PC-9 (cell line): Measurements from ENCODE around the gene TMEFF2. TPM values are rescaled to one million over a fixed set of nuclear protein-coding genes. Genes with fewer than 3 reads are reported as not detected.

Source experiments
- BruUV-seq: library from RNA; stranded (reverse); fragments of 400-500 nt; replicated peaks from 2 replicates; lab custom pipeline; 2021; lab: Mats Ljungman, UMichigan
- CTCF ChIA-PET: fragments of 300-600 bp; sonication (Branson Sonifier 250); formaldehyde crosslinking; loops from one replicate; lab custom pipeline; 2022; ENCODE audit warnings: antibody characterized with exemption; lab: Charles Lee
- POLR2A ChIA-PET: fragments of 300-600 bp; sonication (Branson Sonifier 250); formaldehyde crosslinking; loops from one replicate; lab custom pipeline; 2022; ENCODE audit warnings: antibody characterized with exemption; ENCODE audit not compliant: unreplicated experiment; lab: Charles Lee
- DNase-seq, 2 experiments: peaks; one replicate each; pipeline versions ENCODE4 v3.0.0 to v3.0.0-alpha.2; 2015 to 2022; ENCODE audit warnings: mixed read lengths in 1 of 2
- H2AFZ ChIP-seq: fragments of 200-600 bp; sonication (generic); 2 replicates; pipeline ENCODE4 v1.8.1; 2017; ENCODE audit warnings: antibody characterized with exemption
- H3F3A ChIP-seq: fragments of 200-600 bp; sonication (generic); 2 replicates; pipeline ENCODE4 v1.8.1; 2017; ENCODE audit warnings: antibody characterized with exemption, mild to moderate bottlenecking, low read depth; ENCODE audit not compliant: insufficient read depth
- H3K27ac ChIP-seq: fragments of 200-600 bp; sonication (generic); 2 replicates; pipeline ENCODE4 v1.6.1; 2016; ENCODE audit warnings: mixed run types
- H3K27me3 ChIP-seq: fragments of 200-600 bp; sonication (generic); 2 replicates; pipeline ENCODE4 v1.6.1; 2016; ENCODE audit warnings: low read depth, mixed run types; ENCODE audit not compliant: insufficient read depth
- H3K36me3 ChIP-seq: fragments of 200-600 bp; sonication (generic); 2 replicates; pipeline ENCODE4 v1.6.1; 2016; ENCODE audit warnings: low read depth, mixed run types
- H3K4me1 ChIP-seq: fragments of 200-600 bp; sonication (generic); replicated peaks from 2 replicates; pipeline ENCODE4 v1.6.1; 2016; ENCODE audit warnings: mixed run types; ENCODE audit not compliant: insufficient read depth
- H3K4me2 ChIP-seq: fragments of 200-600 bp; sonication (generic); 2 replicates; pipeline ENCODE4 v1.6.1; 2017; ENCODE audit warnings: mixed run types
- H3K4me3 ChIP-seq: fragments of 200-600 bp; sonication (generic); 2 replicates; pipeline ENCODE4 v1.6.1; 2016; ENCODE audit warnings: mixed run types
- H3K79me2 ChIP-seq: fragments of 200-600 bp; sonication (generic); 2 replicates; pipeline ENCODE4 v1.6.1; 2017; ENCODE audit warnings: low read depth, mixed run types
- H3K9me2 ChIP-seq: fragments of 200-600 bp; sonication (generic); 2 replicates; pipeline ENCODE4 v1.8.1; 2017; ENCODE audit warnings: mild to moderate bottlenecking; ENCODE audit not compliant: insufficient read depth
- H3K9me3 ChIP-seq: fragments of 200-600 bp; sonication (generic); 2 replicates; pipeline ENCODE4 v1.8.1; 2016; ENCODE audit warnings: low read depth; ENCODE audit not compliant: insufficient read depth
- H4K20me1 ChIP-seq: fragments of 200-600 bp; sonication (generic); 2 replicates; pipeline ENCODE4 v1.8.1; 2017; ENCODE audit not compliant: insufficient read depth
- EZH2 ChIP-seq: fragments of 200-600 bp; sonication (generic); IDR thresholded peaks from 2 replicates; pipeline ENCODE4 v1.8.0; 2017; ENCODE audit warnings: antibody characterized with exemption, low read depth
- intact Hi-C: fragments of 100-400 bp; cut with micrococcal nuclease; formaldehyde crosslinking; loops from one replicate; pipeline ENCODE4 v1.10.0; 2022; ENCODE audit not compliant: unreplicated experiment
- total RNA-seq: library from RNA; stranded (reverse); gene quantifications from 2 replicates; pipeline ENCODE4 v1.2.3, GENCODE V29; 2021
- TF ChIP-seq, protein P1 (sequence below): fragments of 200-600 bp; sonication (generic); conservative IDR thresholded peaks from 2 replicates; pipeline ENCODE4 v1.6.1; 2017; ENCODE audit warnings: mixed run types, antibody characterized with exemption, mild to moderate bottlenecking, moderate library complexity

Gene TMEFF2
- total RNA-seq, 1 experiment from 2014 or later = not detected

DNA sequence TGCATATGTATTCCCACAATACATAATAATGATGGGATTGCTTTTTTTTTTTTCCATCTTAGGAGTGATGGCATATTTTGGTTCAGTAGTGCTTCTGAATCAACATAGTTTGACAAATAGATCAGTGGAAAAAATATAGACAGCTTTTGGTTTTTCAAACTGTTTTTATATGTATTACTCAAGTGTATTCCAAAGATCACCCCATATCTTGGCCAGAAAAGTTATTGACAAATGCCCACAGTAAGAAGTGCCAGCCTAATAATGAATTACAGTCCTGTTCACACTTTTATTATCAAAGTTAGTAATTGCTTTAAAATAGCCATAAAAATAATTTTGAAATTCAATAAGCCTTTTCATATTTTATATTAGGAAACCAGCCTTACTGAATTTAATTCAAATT lies 95.0 kb downstream of the TMEFF2 start:
- no peak for DNase-seq
- Histone ChIP-seq H3K36me3 (no peaks in the 10 kb centered on the region), H2AFZ (no peak overlapping the region), H3K79me2 (no peaks in the 10 kb centered on the region), H3K9me3 (no peaks in the 10 kb centered on the region), H3K27me3 (no peaks in the 10 kb centered on the region), H3F3A (no peaks in the 10 kb centered on the region), H3K4me1 (no peaks in the 10 kb centered on the region), H3K9me2 (no peaks in the 10 kb centered on the region), H3K4me3 (no peak overlapping the region), H3K4me2 (no peak overlapping the region), H3K27ac (no peak overlapping the region), H4K20me1 (no peaks in the 10 kb centered on the region)
- TF ChIP-seq, protein P1, sequence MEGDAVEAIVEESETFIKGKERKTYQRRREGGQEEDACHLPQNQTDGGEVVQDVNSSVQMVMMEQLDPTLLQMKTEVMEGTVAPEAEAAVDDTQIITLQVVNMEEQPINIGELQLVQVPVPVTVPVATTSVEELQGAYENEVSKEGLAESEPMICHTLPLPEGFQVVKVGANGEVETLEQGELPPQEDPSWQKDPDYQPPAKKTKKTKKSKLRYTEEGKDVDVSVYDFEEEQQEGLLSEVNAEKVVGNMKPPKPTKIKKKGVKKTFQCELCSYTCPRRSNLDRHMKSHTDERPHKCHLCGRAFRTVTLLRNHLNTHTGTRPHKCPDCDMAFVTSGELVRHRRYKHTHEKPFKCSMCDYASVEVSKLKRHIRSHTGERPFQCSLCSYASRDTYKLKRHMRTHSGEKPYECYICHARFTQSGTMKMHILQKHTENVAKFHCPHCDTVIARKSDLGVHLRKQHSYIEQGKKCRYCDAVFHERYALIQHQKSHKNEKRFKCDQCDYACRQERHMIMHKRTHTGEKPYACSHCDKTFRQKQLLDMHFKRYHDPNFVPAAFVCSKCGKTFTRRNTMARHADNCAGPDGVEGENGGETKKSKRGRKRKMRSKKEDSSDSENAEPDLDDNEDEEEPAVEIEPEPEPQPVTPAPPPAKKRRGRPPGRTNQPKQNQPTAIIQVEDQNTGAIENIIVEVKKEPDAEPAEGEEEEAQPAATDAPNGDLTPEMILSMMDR = no peak
- TF ChIP-seq EZH2 = no peak
- intact Hi-C loops = no loop called here
- CTCF ChIA-PET = no interaction called here
- BruUV-seq = no TSS peak
- POLR2A ChIA-PET = no interaction called here

DNA sequence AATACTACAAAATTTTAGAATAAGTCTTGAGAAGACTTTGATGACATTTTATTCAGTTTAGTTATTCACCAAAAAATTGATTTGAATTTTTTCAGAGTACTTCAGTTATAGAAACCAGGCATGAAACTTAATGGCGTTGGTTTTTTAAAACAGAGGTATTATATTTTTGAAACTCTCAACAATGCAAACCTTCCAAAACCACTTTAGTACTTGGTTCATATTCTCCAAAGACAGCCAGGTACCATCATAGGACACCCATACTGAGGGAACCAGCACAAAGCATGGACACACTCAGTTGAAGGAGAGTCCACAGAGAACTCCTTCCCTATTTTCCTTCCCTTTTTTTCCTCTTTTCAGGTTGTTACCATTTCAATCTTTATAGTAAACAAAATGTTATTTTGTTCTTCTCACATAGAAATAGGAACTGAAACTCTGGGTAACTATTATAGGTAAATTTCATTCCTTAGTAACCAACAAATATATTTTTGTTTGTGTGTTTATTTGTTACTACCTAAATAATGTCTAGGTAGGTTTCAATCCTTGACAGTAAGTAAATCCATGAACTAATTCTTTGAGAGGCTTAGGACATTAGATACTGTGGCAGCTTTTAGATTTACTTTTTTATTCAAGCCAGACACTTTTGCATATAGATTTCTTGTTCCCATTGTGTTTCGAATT lies 95.8 kb downstream of the TMEFF2 start:
- Histone ChIP-seq H3K4me2 (no peak overlapping the region), H3K36me3 (no peaks in the 10 kb centered on the region), H3K27me3 (no peaks in the 10 kb centered on the region), H3K9me2 (no peaks in the 10 kb centered on the region), H3K4me1 (no peaks in the 10 kb centered on the region), H4K20me1 (no peaks in the 10 kb centered on the region), H3K4me3 (no peak overlapping the region), H3K79me2 (no peaks in the 10 kb centered on the region), H2AFZ (0 out of 2 replicates have a peak overlapping the region, but pooled peaks have one; percentile 17), H3F3A (no peaks in the 10 kb centered on the region), H3K9me3 (no peaks in the 10 kb centered on the region), H3K27ac (no peak overlapping the region)
- intact Hi-C loops = no loop called here
- TF ChIP-seq EZH2 = no peak
- TF ChIP-seq, protein P1 = no peak
- DNase-seq = no peak
- CTCF ChIA-PET = no interaction called here
- BruUV-seq = no TSS peak
- POLR2A ChIA-PET = no interaction called here

DNA sequence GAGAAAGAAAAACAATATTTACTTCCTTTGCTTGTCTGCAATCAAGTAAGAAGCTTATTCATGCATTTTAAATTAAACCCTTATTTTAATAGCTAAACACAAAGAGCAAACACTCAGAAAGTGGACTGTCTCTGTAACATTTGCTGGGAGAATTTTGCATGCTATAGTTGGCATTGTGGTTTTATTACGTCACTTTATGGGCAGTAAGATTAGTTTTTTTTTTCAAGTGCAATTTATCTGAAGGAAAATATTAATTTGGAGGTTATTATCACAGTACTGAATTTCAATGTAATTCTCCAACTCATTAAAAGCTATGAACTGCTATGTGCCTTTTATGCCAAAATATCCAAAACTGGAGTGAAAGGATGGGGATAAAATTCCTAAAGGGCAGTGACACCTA lies 103.3 kb downstream of the TMEFF2 start:
- Histone ChIP-seq H3K4me3 (no peak overlapping the region), H4K20me1 (no peaks in the 10 kb centered on the region), H3F3A (no peaks in the 10 kb centered on the region), H3K9me2 (0 out of 2 replicates have a peak, but pooled peaks cover under 1% of the 10 kb centered on the region), H3K27ac (no peak overlapping the region), H3K9me3 (no peaks in the 10 kb centered on the region), H3K4me1 (no peaks in the 10 kb centered on the region), H3K36me3 (no peaks in the 10 kb centered on the region), H3K4me2 (no peak overlapping the region), H3K27me3 (no peaks in the 10 kb centered on the region), H2AFZ (no peak overlapping the region), H3K79me2 (no peaks in the 10 kb centered on the region)
- no peak for DNase-seq
- intact Hi-C loops = no loop called here
- BruUV-seq = no TSS peak
- ChIA-PET CTCF (no interaction called here), POLR2A (no interaction called here)
- TF ChIP-seq, protein P1 = no peak
- no peak for TF ChIP-seq EZH2
